A172 (cell line): ENCODE data around the gene BICDL1. TPM values are rescaled to one million over a fixed set of nuclear protein-coding genes. Genes with fewer than 3 reads are reported as not detected.

Experiments used
- DNase-seq: peaks from one replicate; pipeline ENCODE4 v3.0.0-alpha.2; 2015; ENCODE audit warnings: low spot score
- total RNA-seq: library from RNA; depleted of rRNA; stranded (reverse); fragments of >200 nt; shearing (Covaris generic); gene quantifications from 2 replicates; pipeline ENCODE4 v1.2.3, GENCODE V29; 2014

Gene BICDL1
- total RNA-seq, 1 experiment from 2014 or later: 1.2 TPM

GRCh38 chr12:120079411-120080400 lies 90.7 kb downstream of the BICDL1 start:
- DNase-seq: peak; percentile 11

- DNase-seq: no peak
Observed at GRCh38 chr12:120081641-120082040, 92.6 kb downstream of the BICDL1 start.

GRCh38 chr12:120085920-120086645 lies 97.0 kb downstream of the BICDL1 start:
- DNase-seq: no peak

- peak; percentile 98 for DNase-seq
Observed at GRCh38 chr12:120086801-120087621, 98.0 kb downstream of the BICDL1 start.

GRCh38 chr12:120089105-120089504 lies 100.1 kb downstream of the BICDL1 start:
- no peak for DNase-seq

GRCh38 chr12:120089796-120090195 lies 100.8 kb downstream of the BICDL1 start:
- no peak for DNase-seq

GRCh38 chr12:120090206-120090605 lies 101.2 kb downstream of the BICDL1 start:
- DNase-seq: no peak

- DNase-seq: no peak
Observed at GRCh38 chr12:120090626-120091295, 101.7 kb downstream of the BICDL1 start.

GRCh38 chr12:120091371-120092090 lies 102.5 kb downstream of the BICDL1 start:
- DNase-seq: no peak

GRCh38 chr12:120092551-120093335 lies 103.7 kb downstream of the BICDL1 start:
- DNase-seq: no peak

GRCh38 chr12:120093336-120093591 lies 104.2 kb downstream of the BICDL1 start:
- DNase-seq: no peak

GRCh38 chr12:120093592-120094355 lies 104.7 kb downstream of the BICDL1 start:
- DNase-seq: no peak

- DNase-seq: no peak
Observed at GRCh38 chr12:120094485-120094884, 105.4 kb downstream of the BICDL1 start.

GRCh38 chr12:120095331-120095730 lies 106.3 kb downstream of the BICDL1 start:
- DNase-seq: no peak

- no peak for DNase-seq
Observed at GRCh38 chr12:120095736-120096135, 106.7 kb downstream of the BICDL1 start.

- no peak for DNase-seq
Observed at GRCh38 chr12:120096671-120097202, 107.7 kb downstream of the BICDL1 start.

GRCh38 chr12:120098756-120099470 lies 109.9 kb downstream of the BICDL1 start:
- DNase-seq: no peak

- no peak for DNase-seq
Observed at GRCh38 chr12:120099738-120100137, 110.7 kb downstream of the BICDL1 start.
